GM19452 (cell line): ENCODE data around the gene YJU2.
"Not testable (repeated sequence)": the region's sequence is repeated elsewhere in the genome, so short reads cannot be mapped to it uniquely, and the experiment has no call there.

Source experiments
- ATAC-seq: cut with Tn5 transposase; IDR thresholded peaks from one replicate; pipeline ENCODE4 v1.9.1; 2021; ENCODE audit not compliant: unreplicated experiment

The YJU2 gene

GRCh38 chr19:4267101-4267900 is 20.4 kb downstream of the YJU2 start:
- no peak for ATAC-seq

DNA sequence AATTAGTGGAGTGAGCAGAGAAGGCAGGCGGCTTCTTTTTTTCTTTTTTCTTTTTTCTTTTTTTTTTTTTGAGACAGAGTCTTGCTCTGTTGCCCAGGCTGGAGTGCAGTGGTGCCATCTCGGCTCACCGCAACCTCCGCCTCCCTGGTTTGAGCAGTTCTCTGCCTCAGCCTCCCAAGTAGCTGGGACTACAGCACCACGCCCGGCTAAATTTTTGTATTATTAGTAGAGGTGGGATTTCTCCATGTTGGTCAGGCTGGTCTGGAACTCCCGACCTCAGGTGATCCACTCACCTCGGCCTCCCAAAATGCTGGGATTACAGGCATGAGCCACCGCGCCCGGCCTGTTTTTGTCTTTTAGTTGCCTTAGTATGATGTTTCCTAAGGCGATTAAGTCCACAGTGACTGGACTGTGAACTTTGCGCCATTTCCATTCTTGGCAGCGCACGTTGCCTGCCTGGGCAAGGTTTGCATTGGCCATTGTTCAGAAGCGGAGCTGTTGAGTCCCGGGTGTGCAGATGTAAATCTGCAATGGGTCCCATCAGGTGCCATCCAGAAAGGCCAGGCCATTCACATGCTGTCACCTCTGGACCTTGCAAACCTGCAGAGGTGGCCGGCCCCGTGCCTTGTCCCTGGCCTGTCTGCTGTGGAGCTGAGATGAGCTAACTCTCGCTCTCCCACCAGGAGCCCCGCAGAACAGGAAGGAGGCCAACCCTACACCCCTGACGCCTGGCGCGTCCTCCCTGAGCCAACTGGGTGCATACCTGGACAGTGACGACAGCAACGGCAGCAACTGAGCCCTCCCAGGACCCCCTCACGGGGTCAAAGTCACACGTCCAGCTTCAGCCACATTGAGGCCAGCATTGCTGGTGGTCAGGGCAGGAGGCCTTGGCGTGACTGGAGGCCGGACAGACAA is 21.3 kb downstream of the YJU2 start:
- ATAC-seq: no peak

DNA sequence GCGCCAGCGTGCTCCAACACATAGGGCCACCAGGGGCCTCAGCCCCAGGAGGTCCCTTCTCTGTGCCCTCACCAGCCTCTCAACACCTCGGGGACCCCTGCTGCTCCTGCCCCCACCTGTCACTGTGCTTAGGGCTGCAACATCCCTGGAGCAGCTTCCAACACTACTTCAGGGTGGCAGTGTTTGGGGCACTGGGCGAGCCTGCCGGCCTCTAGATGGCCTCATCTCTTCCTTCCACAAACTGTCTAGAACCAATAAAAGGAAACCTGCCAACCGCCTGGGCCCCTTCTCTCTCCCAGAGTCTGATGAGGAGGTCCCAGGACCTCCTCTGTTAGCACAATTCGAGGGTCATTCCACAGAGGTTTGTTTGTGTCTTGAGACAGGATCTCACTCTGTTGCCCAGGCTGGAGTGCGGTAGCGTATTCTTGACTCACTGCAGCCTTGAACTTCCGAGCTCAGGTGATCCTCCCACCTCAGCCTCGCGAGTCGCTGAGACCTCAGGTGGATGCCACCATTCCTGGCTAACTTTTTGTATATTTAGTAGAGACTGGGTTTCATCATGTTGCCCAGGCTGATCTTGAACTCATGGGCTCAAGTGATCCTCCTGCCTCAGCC is 22.0 kb downstream of the YJU2 start:
- ATAC-seq: no peak

DNA sequence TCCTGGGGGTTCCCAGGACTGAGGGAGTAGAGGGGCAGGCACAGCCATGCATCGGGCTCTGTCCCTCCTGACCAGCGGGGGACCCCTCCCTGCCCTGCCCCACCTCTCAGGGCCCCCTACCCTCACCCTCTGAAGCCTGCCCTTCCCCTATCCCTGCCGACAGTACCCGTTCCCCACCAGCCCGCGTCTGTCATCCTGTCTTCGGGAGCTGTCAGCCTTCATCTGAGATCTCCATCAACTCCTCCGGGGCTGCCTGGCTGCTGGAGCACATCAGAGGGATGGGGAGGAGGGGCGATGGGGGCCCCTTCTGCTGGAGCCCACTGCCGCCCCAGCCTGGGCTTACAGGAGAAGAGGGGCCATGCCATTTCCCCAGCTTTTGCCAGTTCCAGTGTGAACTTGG is 26.0 kb downstream of the YJU2 start:
- ATAC-seq: no peak

DNA sequence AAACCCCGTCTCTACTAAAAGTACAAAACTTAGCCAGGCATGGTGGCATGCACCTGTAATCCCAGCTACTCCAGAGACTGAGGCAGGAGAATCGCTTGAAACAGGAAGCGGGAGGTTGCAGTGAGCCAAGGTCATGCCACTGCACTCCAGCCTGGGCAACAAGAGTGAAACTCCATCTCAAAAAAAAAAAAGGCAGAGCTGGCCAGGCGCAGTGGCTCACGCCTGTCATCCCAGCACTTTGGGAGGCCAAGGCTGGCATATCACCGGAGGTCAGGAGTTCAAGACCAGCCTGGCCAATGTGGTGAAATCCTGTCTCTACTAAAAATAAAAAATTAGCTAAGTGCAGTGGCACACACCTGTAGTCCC is 27.4 kb downstream of the YJU2 start:
- not testable (repeated sequence) for ATAC-seq

DNA sequence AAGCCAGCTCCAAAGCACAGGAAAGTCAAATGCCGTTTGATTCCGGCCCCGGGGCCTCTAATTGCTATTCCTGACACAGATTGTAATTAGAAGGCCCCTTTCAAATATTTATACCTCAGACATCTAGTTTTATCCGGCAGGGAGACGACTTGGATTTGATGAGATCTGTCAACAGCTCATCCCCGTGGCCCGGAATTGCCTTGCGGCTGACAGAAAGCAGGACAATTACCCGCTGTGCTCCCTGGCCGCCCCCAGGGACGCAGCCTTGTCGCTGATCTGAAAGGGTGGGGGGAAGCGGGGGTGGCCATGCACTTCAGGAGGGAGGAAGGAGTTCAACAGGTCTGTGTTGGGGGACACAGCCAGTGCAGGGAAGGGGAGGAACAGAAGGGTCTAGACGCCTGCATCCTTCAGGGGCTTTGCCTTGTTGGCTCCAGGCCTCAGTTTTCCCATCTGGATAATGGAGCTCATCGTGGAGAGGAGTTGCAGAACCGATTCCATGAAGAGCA is 30.4 kb downstream of the YJU2 start:
- no peak for ATAC-seq

- ATAC-seq: no peak
Observed at GRCh38 chr19:4278010-4278409, 31.1 kb downstream of the YJU2 start.

GRCh38 chr19:4278419-4279266 is 31.8 kb downstream of the YJU2 start, which contains the start of gene SHD:
Gene SHD (plus strand): TSS chr19:4279266. CDS start chr19:4280064, 798 bp downstream.
- no peak for ATAC-seq

GRCh38 chr19:4279267-4279529 is 32.3 kb downstream of the YJU2 start:
- no peak for ATAC-seq

DNA sequence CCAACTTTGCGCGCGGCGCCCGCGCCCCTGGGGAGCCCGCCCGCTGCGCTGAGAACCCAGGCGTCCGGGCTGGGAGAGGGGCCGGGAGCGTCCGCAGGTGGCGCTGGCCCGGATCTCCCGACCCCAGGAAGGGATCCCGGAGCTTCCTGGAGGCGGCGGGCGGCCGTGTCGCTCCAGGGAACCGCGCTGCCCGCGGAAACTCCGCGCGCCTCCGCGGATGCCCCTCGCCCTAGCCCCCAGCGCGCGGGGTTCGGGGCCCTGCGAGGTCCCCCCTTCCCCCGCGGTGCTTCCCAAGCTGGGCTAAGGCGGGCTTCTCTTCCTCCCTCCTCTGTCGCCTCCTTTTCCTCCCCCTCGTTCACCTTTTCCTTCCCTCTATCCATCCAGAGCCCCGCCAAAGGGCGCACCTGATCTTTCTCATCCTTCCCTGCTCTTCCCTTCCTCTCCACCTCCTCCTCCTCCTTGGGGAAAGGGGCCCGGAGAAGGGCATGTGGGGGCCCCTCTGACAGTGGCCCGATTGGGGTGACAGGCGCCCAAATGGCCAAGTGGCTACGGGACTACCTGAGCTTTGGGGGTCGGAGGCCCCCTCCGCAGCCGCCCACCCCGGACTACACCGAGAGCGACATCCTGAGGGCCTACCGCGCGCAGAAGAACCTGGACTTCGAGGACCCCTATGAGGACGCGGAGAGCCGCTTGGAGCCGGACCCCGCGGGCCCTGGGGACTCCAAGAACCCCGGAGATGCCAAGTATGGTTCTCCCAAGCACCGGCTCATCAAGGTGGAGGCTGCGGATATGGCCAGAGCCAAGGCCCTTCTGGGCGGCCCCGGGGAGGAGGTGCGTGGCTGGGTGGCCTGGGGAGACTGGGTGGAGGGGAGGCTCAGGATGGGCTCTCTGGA is 32.9 kb downstream of the YJU2 start:
- ATAC-seq: no peak

- ATAC-seq: no peak
Observed at GRCh38 chr19:4284176-4284958, 37.5 kb downstream of the YJU2 start.

DNA sequence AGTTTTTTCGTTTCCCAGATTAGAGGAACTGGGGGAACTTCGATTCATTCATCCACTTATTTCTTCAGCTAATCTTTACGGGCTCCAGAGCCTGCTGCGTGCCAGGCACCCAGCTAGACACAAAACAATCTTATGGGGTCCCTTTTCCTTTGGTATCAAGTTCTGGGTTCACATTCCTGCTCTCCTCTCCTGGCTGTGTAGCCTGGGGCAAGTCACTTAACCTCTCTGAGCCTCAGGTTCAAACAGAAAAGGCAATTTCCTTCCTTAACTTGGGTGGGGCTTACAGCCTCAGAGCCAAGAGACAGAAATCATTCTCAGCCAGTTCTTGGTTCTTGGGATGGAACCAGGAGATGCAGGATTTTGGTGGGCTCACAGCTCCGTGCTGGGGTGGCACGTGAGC is 38.1 kb downstream of the YJU2 start:
- ATAC-seq: no peak

DNA sequence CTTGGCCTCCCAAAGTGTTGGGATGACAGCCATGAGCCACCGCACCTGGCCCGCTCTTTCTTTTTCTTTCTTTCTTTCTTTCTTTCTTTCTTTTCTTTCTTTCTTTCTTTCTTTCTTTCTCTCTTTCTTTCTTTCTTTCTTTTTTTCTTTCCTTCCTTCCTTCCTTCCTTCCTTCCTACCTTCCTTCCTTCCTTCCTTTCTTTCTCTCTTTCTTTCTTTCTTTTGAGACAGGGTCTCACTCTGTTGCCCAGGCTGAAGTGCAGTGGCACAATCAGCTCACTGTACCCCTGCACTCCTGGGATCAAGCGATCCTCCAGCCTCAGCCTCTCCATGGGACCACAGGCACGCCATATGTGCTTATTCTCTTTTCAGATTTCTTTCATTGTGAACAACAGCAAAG is 39.3 kb downstream of the YJU2 start:
- not testable (repeated sequence) for ATAC-seq

GRCh38 chr19:4288091-4288777 is 41.4 kb downstream of the YJU2 start:
- no peak for ATAC-seq

GRCh38 chr19:4291184-4291732 is 44.4 kb downstream of the YJU2 start:
- ATAC-seq: no peak

GRCh38 chr19:4292515-4292914 is 45.6 kb downstream of the YJU2 start:
- no peak for ATAC-seq

GRCh38 chr19:4294389-4294788 is 47.5 kb downstream of the YJU2 start:
- ATAC-seq: no peak
